ENCODE results near the gene PFDN1.

The PFDN1 gene

GRCh38 chr5:140250386-140250785, 52.5 kb downstream of the PFDN1 start:
- H3K27me3 ChIP-seq (replicated peaks; ENCODE audit: control insufficient read depth, insufficient read depth, low read length): no peaks in the 10 kb centered on the region
- no peak for TF ChIP-seq CTCF (IDR thresholded peaks at IDR 0.05; ENCODE audit: insufficient read depth, low read length, poor library complexity, severe bottlenecking)
- H3K36me3 ChIP-seq (ENCODE audit: control insufficient read depth, insufficient read depth, low read length): peaks cover 6% of the 10 kb centered on the region
- H3K4me3 ChIP-seq (replicated peaks; ENCODE audit: low read depth, low read length): no peak overlapping the region
- DNase-seq (ENCODE audit: extremely low read depth, insufficient read length): no peak

DNA sequence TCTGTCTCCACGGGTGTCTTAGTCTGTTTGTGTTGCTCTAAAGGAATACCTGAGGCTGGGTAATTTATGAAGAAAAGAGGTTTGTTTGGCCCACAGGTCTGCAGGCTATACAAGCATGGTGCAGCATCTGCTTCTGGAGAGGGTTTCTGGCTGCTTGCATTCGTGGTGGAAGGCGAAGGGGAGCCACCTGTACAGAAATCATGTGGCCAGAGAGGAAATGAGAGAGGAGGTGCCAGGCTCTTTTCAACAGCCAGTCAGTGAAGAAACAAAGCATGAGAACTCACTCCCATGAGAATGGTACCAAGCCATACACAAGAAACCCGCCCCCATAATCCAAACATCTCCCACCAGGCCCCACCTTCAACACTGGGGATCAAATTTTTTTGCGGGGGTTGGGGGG, 53.4 kb downstream of the PFDN1 start:
- no peak for TF ChIP-seq CTCF (IDR thresholded peaks at IDR 0.05; ENCODE audit: insufficient read depth, low read length, poor library complexity, severe bottlenecking)
- Histone ChIP-seq H3K36me3 (ENCODE audit: control insufficient read depth, insufficient read depth, low read length) (peaks cover 7% of the 10 kb centered on the region), H3K4me3 (replicated peaks; ENCODE audit: low read depth, low read length) (no peak overlapping the region), H3K27me3 (replicated peaks; ENCODE audit: control insufficient read depth, insufficient read depth, low read length) (no peaks in the 10 kb centered on the region)
- no peak for DNase-seq (ENCODE audit: extremely low read depth, insufficient read length)

DNA sequence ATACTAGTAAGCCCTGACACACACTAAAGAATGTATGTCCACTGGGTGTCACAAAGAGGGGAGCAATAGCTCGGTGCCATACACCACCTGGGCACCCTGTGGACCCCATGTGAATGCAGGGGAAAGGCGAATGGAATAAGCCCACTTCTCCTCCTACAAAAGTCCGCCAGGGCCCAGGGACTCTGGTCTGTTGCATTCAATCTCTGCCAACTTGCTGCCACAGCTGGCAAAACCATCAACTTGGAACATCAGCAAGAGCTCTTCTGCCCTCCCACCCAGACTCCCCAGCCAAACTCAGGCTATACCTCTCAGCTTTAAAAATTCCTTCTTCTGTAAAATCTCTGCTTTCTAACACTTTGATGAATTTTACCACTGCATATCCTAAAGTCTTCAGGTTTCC, 54.5 kb downstream of the PFDN1 start:
- DNase-seq (ENCODE audit: extremely low read depth, insufficient read length): no peak
- H3K36me3 ChIP-seq (ENCODE audit: control insufficient read depth, insufficient read depth, low read length): peaks cover 7% of the 10 kb centered on the region
- H3K4me3 ChIP-seq (replicated peaks; ENCODE audit: low read depth, low read length): no peak overlapping the region
- no peaks in the 10 kb centered on the region for H3K27me3 ChIP-seq (replicated peaks; ENCODE audit: control insufficient read depth, insufficient read depth, low read length)
- no peak for TF ChIP-seq CTCF (IDR thresholded peaks at IDR 0.05; ENCODE audit: insufficient read depth, low read length, poor library complexity, severe bottlenecking)

DNA sequence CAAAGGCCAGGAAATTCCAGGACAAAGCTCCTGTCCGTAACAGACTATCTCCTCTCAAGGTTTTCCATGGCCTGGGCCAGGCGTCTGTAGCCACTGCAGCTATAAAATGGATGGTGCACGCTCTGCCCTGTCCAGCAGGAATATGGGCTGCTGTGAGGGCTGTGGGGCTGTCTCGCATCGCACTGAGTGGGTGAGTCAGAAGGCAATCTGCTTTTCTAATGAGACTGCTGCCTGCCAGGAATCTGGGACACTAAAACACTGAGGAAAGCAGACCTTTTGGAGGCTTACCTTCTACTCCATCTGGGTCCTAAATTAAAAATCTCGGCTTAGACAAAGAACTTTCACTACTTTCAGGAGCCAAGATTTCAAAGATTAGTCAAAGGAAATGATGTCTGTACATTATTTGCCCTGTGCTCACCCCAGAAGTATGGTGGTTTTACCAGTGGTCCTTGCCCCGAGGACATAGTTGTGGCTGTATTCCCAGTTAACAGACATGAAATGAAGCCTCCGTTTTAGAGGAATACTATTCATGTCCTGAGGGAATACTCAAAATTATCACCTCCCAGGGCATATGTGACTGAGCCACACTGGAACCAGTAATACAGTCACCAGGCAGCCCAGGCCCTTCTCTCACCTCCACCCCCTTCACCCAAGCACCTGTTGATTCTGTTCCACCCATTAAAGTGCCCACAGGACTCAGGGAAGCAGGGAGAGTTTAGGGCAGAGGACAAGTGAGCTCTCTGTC, 56.4 kb downstream of the PFDN1 start:
- peaks cover 8% of the 10 kb centered on the region for H3K36me3 ChIP-seq (ENCODE audit: control insufficient read depth, insufficient read depth, low read length)
- H3K27me3 ChIP-seq (replicated peaks; ENCODE audit: control insufficient read depth, insufficient read depth, low read length): no peaks in the 10 kb centered on the region
- H3K4me3 ChIP-seq (replicated peaks; ENCODE audit: low read depth, low read length): no peak overlapping the region
- DNase-seq (ENCODE audit: extremely low read depth, insufficient read length): no peak
- no peak for TF ChIP-seq CTCF (IDR thresholded peaks at IDR 0.05; ENCODE audit: insufficient read depth, low read length, poor library complexity, severe bottlenecking)

DNA sequence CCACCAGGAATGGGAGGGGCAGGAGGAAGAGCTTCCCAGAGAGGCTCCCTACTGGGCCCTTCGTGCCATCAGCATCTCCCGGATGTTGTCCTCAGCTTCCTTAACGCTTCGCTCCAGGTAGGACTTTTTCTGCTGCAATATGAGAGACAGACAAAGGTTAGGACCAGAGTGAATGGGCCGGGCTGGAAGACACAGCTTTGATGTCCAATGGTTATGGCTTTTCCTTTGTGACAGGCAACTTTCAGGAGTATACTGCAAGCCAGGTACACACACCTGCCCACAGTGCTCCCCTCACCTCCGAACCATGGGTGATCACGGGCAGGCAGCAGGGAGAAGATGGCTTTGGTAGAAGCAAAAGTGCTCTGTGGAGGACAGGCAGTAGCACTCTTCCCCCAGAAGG, 57.0 kb downstream of the PFDN1 start:
- Histone ChIP-seq H3K4me3 (replicated peaks; ENCODE audit: low read depth, low read length) (no peak overlapping the region), H3K27me3 (replicated peaks; ENCODE audit: control insufficient read depth, insufficient read depth, low read length) (no peaks in the 10 kb centered on the region), H3K36me3 (ENCODE audit: control insufficient read depth, insufficient read depth, low read length) (peaks cover 8% of the 10 kb centered on the region)
- no peak for TF ChIP-seq CTCF (IDR thresholded peaks at IDR 0.05; ENCODE audit: insufficient read depth, low read length, poor library complexity, severe bottlenecking)
- DNase-seq (ENCODE audit: extremely low read depth, insufficient read length): no peak

DNA sequence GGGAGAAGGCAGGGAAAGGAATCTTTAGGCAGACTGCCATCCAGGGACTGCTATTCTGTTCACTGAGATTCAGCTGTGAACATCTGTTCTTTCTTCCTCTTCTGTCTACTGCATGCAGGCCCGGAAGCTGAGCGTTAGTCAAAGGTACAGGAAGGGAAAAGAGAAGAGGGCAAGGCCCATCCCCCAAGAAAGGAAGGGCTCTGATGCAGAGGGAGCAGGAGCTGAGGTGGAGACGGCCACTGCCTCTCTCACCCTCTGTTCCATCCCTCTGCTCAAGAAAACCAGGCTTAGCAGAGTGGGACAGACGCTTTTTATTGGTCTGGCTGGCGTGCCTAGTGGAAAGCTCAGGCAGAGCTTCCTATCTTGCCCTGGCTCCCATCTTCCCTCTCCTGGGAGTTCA, 57.6 kb downstream of the PFDN1 start:
- DNase-seq (ENCODE audit: extremely low read depth, insufficient read length): no peak

More for the DNA sequence above, 57.6 kb downstream of the PFDN1 start:
- no peak for TF ChIP-seq CTCF (IDR thresholded peaks at IDR 0.05; ENCODE audit: insufficient read depth, low read length, poor library complexity, severe bottlenecking)
- H3K4me3 ChIP-seq (replicated peaks; ENCODE audit: low read depth, low read length): no peak overlapping the region
- no peaks in the 10 kb centered on the region for H3K27me3 ChIP-seq (replicated peaks; ENCODE audit: control insufficient read depth, insufficient read depth, low read length)
- H3K36me3 ChIP-seq (ENCODE audit: control insufficient read depth, insufficient read depth, low read length): peaks cover 8% of the 10 kb centered on the region

Data from GM06990 (cell line).